ENCODE data around the gene SPOPL. TPM values are rescaled to one million over a fixed set of nuclear protein-coding genes. Genes with fewer than 3 reads are reported as not detected.

SPOPL gene
- total and polyA plus RNA-seq, 4 donors = 3.4 to 15.8 (median 9.4) TPM

DNA sequence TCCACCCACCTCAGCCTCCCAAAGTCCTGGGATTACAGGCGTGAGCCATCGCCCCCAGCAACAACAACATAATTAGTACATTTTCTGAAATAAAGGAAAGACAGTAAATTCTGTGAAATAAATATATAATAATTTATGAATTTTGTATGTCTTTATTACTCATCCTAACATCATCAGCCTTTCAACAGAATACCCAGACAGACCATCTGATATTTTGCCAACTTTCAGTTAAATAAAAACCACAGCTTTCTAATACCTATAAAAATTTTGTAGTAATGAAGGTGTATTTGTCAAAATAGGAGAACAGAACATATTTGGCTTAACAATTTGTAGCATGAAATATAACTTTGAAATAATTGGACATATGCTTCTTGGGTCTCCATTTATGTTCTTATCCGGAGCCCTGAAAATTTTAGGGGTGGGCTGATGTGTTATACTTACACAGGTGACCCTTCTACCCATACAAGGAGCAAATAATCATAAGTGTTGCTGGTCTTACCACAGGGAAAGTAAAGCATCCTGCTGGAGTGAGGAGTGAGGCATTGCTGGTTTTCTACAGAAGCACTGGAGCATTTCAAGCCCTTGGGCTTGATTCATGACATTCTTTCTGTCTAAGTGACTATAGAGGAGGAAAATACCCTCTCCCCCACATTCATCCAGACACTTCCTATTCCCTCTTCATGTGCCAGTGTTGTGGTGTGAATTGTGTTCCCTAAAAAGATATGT is 99.3 kb downstream of the SPOPL start:
- Histone ChIP-seq H3K9me3 (ENCODE audit: control insufficient read depth in 4 of 4, low read length in 3 of 4) (no peaks in the 10 kb centered on the region), H3K4me3 (ENCODE audit: low read depth in 1 of 3, low read length in 3 of 3) (no peak overlapping the region), H3K9ac (ENCODE audit: low read depth in 1 of 2, low read length in 2 of 2) (no peak overlapping the region), H3K4me1 (ENCODE audit: control insufficient read depth in 4 of 4, insufficient read depth in 4 of 4, low read length in 3 of 4) (no peaks in the 10 kb centered on the region), H3K27ac (ENCODE audit: low read depth in 1 of 2, low read length in 2 of 2) (no peak overlapping the region), H3K36me3 (ENCODE audit: control insufficient read depth in 4 of 4, insufficient read depth in 3 of 4, low read depth in 1 of 4, low read length in 3 of 4) (peaks cover 0 to 2% (median 0%) of the 10 kb centered on the region in 4 donors), H3K27me3 (ENCODE audit: control insufficient read depth in 4 of 4, insufficient read depth in 4 of 4, low read length in 3 of 4) (no peaks in the 10 kb centered on the region)
- DNase-seq (ENCODE audit: low spot score) = no peak
- WGBS = 97% methylated on average over 3 of the region's 3 CpGs
- TF ChIP-seq, protein P1, sequence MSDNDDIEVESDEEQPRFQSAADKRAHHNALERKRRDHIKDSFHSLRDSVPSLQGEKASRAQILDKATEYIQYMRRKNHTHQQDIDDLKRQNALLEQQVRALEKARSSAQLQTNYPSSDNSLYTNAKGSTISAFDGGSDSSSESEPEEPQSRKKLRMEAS (IDR thresholded peaks at IDR 0.05) = no peak
- TF ChIP-seq EGR1 (IDR thresholded peaks at IDR 0.05; ENCODE audit: low read depth in 2 of 2) (no peak), HNF4G (IDR thresholded peaks at IDR 0.05) (no peak), RAD21 (IDR thresholded peaks at IDR 0.05) (no peak), FOXA2 (IDR thresholded peaks at IDR 0.05) (no peak), GABPA (IDR thresholded peaks at IDR 0.05 in 1 of 2, conservative IDR thresholded peaks at IDR 0.05 in 1 of 2) (no peak), RXRA (IDR thresholded peaks at IDR 0.05) (no peak), REST (IDR thresholded peaks at IDR 0.05) (no peak)
- TF ChIP-seq, protein P2, sequence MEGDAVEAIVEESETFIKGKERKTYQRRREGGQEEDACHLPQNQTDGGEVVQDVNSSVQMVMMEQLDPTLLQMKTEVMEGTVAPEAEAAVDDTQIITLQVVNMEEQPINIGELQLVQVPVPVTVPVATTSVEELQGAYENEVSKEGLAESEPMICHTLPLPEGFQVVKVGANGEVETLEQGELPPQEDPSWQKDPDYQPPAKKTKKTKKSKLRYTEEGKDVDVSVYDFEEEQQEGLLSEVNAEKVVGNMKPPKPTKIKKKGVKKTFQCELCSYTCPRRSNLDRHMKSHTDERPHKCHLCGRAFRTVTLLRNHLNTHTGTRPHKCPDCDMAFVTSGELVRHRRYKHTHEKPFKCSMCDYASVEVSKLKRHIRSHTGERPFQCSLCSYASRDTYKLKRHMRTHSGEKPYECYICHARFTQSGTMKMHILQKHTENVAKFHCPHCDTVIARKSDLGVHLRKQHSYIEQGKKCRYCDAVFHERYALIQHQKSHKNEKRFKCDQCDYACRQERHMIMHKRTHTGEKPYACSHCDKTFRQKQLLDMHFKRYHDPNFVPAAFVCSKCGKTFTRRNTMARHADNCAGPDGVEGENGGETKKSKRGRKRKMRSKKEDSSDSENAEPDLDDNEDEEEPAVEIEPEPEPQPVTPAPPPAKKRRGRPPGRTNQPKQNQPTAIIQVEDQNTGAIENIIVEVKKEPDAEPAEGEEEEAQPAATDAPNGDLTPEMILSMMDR (IDR thresholded peaks at IDR 0.05; ENCODE audit: low read depth, low read length, missing input control) = no peak

DNA sequence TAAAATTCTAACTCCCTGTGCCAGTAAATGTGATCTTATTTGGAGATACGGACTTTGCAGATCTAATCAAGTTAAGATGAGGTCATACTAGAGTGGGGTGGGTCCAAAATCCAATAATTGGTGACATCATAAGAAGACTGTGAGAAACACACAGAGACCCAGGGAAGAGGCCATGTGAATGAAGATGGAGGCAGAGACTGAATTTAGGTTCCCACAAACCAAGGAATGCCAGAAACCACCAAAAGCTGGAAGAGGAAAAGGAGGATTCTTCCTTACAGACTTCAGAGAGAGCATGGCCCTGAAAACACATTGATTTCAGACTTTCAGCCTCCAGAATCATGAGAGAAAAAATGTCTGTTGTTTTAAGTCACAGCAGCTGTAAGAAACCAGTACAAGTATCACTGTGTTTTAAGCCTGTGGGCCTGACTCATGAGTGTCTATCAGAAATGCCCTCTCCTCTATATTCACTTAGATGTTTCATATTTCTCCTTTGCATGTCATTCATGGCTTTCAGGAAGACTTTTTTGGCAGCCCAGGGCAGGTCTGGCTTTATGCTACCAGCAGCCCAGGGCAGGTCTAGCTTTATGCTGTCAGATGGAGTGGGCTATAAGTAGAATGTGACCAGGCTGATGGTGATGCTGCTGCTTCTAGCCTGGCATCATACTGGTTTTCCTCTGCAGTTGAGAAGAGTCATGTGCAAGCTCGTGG is 100.0 kb downstream of the SPOPL start:
- H3K4me1 ChIP-seq (ENCODE audit: control insufficient read depth in 4 of 4, insufficient read depth in 4 of 4, low read length in 3 of 4) = no peaks in the 10 kb centered on the region
- no peak for TF ChIP-seq YY1 (IDR thresholded peaks at IDR 0.05)
- no peak for TF ChIP-seq REST (IDR thresholded peaks at IDR 0.05)
- TF ChIP-seq FOXA2 (IDR thresholded peaks at IDR 0.05) = no peak
- TF ChIP-seq, protein P1 (IDR thresholded peaks at IDR 0.05) = no peak
- TF ChIP-seq ZBTB33 (IDR thresholded peaks at IDR 0.05) = no peak
- no peak for TF ChIP-seq TAF1 (conservative IDR thresholded peaks at IDR 0.05)
- TF ChIP-seq RAD21 (IDR thresholded peaks at IDR 0.05) = no peak
- no peak for TF ChIP-seq RXRA (IDR thresholded peaks at IDR 0.05)
- no peak for TF ChIP-seq HNF4G (IDR thresholded peaks at IDR 0.05)
- TF ChIP-seq, protein P2 (IDR thresholded peaks at IDR 0.05; ENCODE audit: low read depth, low read length, missing input control) = no peak
- no peak for TF ChIP-seq GABPA (IDR thresholded peaks at IDR 0.05 in 1 of 2, conservative IDR thresholded peaks at IDR 0.05 in 1 of 2)
- no peak for TF ChIP-seq FOXA1 (IDR thresholded peaks at IDR 0.05)
- WGBS = 90% methylated on average over 2 of the region's 2 CpGs
- H3K27me3 ChIP-seq (ENCODE audit: control insufficient read depth in 4 of 4, insufficient read depth in 4 of 4, low read length in 3 of 4) = no peaks in the 10 kb centered on the region
- no peaks in the 10 kb centered on the region for H3K9me3 ChIP-seq (ENCODE audit: control insufficient read depth in 4 of 4, low read length in 3 of 4)
- H3K4me3 ChIP-seq (ENCODE audit: low read depth in 1 of 3, low read length in 3 of 3) = no peak overlapping the region
- no peak overlapping the region for H3K27ac ChIP-seq (ENCODE audit: low read depth in 1 of 2, low read length in 2 of 2)
- no peak overlapping the region for H3K9ac ChIP-seq (ENCODE audit: low read depth in 1 of 2, low read length in 2 of 2)
- peaks cover 0 to under 1% (median 0%) of the 10 kb centered on the region in 4 donors for H3K36me3 ChIP-seq (ENCODE audit: control insufficient read depth in 4 of 4, insufficient read depth in 3 of 4, low read depth in 1 of 4, low read length in 3 of 4)
- DNase-seq (ENCODE audit: low spot score) = no peak

Measured in liver (tissue), 9 donors.